Measurements from ENCODE around the gene CARTPT. TPM values are rescaled to one million over a fixed set of nuclear protein-coding genes. Genes with fewer than 3 reads are reported as not detected.

CARTPT gene
- total and polyA plus RNA-seq, 2 of the 8 experiments (the other 6 are each of a cell fraction or from before 2014, with no cell fraction given): not detected

- no peak for TF ChIP-seq MAFK (IDR thresholded peaks at IDR 0.05; ENCODE audit: low read depth, low read length)
- no peak for TF ChIP-seq NRF1 (IDR thresholded peaks at IDR 0.05; ENCODE audit: low read depth, low read length)
- TF ChIP-seq POLR2A (IDR thresholded peaks at IDR 0.05; ENCODE audit: control extremely low read depth in 1 of 2, low read depth in 2 of 2, low read length in 2 of 2): no peak
- TF ChIP-seq CTBP2 (IDR thresholded peaks at IDR 0.05; ENCODE audit: borderline replicate concordance, insufficient read depth, insufficient read length, low read length): no peak
- no peak for TF ChIP-seq CBX8 (IDR thresholded peaks at IDR 0.05; ENCODE audit: borderline replicate concordance, low read depth, low read length)
- TF ChIP-seq TAF7 (optimal IDR thresholded peaks at IDR 0.05; ENCODE audit: borderline replicate concordance, low read depth, low read length): no peak
- no peak for TF ChIP-seq TCF12 (IDR thresholded peaks at IDR 0.05; ENCODE audit: low read depth, low read length)
- TF ChIP-seq ATF2 (IDR thresholded peaks at IDR 0.05; ENCODE audit: low read length): no peak
- no peak for TF ChIP-seq SIN3A (conservative IDR thresholded peaks at IDR 0.05 in 1 of 2, IDR thresholded peaks at IDR 0.05 in 1 of 2; ENCODE audit: low read depth in 1 of 2, low read length in 2 of 2)
Observed at GRCh38 chr5:71695595-71695994, 23.5 kb upstream of the CARTPT start.

More at GRCh38 chr5:71695595-71695994, 23.5 kb upstream of the CARTPT start:
- FAIRE-seq (no peak), DNase-seq (ENCODE audit: low read depth in 1 of 2, low spot score in 2 of 2) (no peak)
- Histone ChIP-seq H4K91ac (replicated peaks; ENCODE audit: insufficient read length, low read length) (no peak overlapping the region), H3K79me2 (ENCODE audit: control insufficient read depth in 1 of 2, insufficient read depth in 2 of 2, low read length in 2 of 2) (no peaks in the 10 kb centered on the region), H3K4me2 (ENCODE audit: insufficient read depth in 1 of 2, low read depth in 2 of 2, low read length in 2 of 2) (no peak overlapping the region), H3K36me3 (ENCODE audit: control insufficient read depth in 2 of 4, insufficient read depth in 4 of 4, low read length in 3 of 4) (no peaks in the 10 kb centered on the region), H3K9me3 (ENCODE audit: insufficient read depth in 2 of 2, low read depth in 1 of 2, low read length in 1 of 2) (no peaks in the 10 kb centered on the region), H2BK120ac (replicated peaks; ENCODE audit: low read depth, low read length) (no peak overlapping the region), H3K4me3 (ENCODE audit: extremely low read depth in 1 of 4, insufficient read depth in 2 of 4, low read depth in 3 of 4, low read length in 4 of 4) (no peak overlapping the region), H2BK15ac (ENCODE audit: low read length) (no peak overlapping the region), H2AFZ (ENCODE audit: low read length) (no peak overlapping the region), H3K18ac (ENCODE audit: extremely low read depth, low read length) (no peak overlapping the region), H3K4ac (replicated peaks; ENCODE audit: insufficient read length, low read depth, low read length) (no peak overlapping the region), H3K27me3 (replicated peaks in 1 of 4; ENCODE audit: control insufficient read depth in 3 of 4, extremely low read depth in 1 of 4, insufficient read depth in 3 of 4, low read length in 3 of 4) (no peaks in the 10 kb centered on the region; a peak in 1 of 7 replicates), H3K79me1 (ENCODE audit: low read depth, low read length) (no peaks in the 10 kb centered on the region), H2AK5ac (ENCODE audit: low read depth, low read length) (no peak overlapping the region), H3K27ac (ENCODE audit: low read depth, low read length) (no peak overlapping the region), H3K23me2 (ENCODE audit: low read depth, low read length) (no peaks in the 10 kb centered on the region), H3K56ac (replicated peaks; ENCODE audit: insufficient read length, low read depth, low read length) (no peak overlapping the region), H3K9ac (replicated peaks in 1 of 4; ENCODE audit: extremely low read depth in 1 of 4, low read depth in 3 of 4, low read length in 3 of 4) (no peak overlapping the region), H4K20me1 (replicated peaks in 1 of 2; ENCODE audit: control insufficient read depth in 1 of 2, insufficient read depth in 2 of 2, low read length in 2 of 2) (no peaks in the 10 kb centered on the region), H3K23ac (ENCODE audit: insufficient read length) (no peak overlapping the region), H3K14ac (ENCODE audit: insufficient read length) (no peak overlapping the region), H4K8ac (ENCODE audit: extremely low read depth, insufficient read depth, low read length) (no peak overlapping the region), H2BK20ac (ENCODE audit: low read length) (no peak overlapping the region), H3K4me1 (replicated peaks in 1 of 4; ENCODE audit: control insufficient read depth in 3 of 4, insufficient read depth in 4 of 4, low read length in 3 of 4) (peaks cover 0 to 4% (median 0%) of the 10 kb centered on the region in 4 experiments; a peak in 3 of 7 replicates), H2BK12ac (ENCODE audit: low read depth, low read length) (no peak overlapping the region), H2BK5ac (ENCODE audit: low read depth, low read length) (no peak overlapping the region), H4K5ac (ENCODE audit: insufficient read length, low read depth, low read length) (no peak overlapping the region)
- ChIA-PET CTCF (ENCODE audit: partially characterized antibody) (interaction anchor here (0.6 to 5.5 kb wide), 6 partner anchors 11 to 440 kb away, joined by 3 to 58 read pairs (median 4); no protein-coding TSS in a partner anchor), POLR2A (ENCODE audit: partially characterized antibody) (interaction anchor here (1.0 kb wide), 1 partner anchor 9 kb away, joined by 3 read pairs; no protein-coding TSS in a partner anchor)

All from H1 (cell line).